A673 (cell line): Measurements from ENCODE around the gene DOCK8.

Experiments
- EZH2 ChIP-seq: fragments of 200-600 bp; sonication (generic); IDR thresholded peaks from 2 replicates; pipeline ENCODE4 v1.6.1; 2017; ENCODE audit warnings: borderline replicate concordance, low read depth, mild to moderate bottlenecking, mixed read lengths, antibody characterized with exemption, low read length; ENCODE audit not compliant: poor library complexity, severe bottlenecking
- TF ChIP-seq, protein P1 (sequence below): fragments of 300-800, 200-600 bp; sonication (generic); conservative IDR thresholded peaks from 2 replicates; pipeline ENCODE4 v1.5.1; 2017; ENCODE audit warnings: low read depth, mild to moderate bottlenecking, antibody characterized with exemption, low read length, moderate library complexity, mixed read lengths

- TF ChIP-seq, protein P1, sequence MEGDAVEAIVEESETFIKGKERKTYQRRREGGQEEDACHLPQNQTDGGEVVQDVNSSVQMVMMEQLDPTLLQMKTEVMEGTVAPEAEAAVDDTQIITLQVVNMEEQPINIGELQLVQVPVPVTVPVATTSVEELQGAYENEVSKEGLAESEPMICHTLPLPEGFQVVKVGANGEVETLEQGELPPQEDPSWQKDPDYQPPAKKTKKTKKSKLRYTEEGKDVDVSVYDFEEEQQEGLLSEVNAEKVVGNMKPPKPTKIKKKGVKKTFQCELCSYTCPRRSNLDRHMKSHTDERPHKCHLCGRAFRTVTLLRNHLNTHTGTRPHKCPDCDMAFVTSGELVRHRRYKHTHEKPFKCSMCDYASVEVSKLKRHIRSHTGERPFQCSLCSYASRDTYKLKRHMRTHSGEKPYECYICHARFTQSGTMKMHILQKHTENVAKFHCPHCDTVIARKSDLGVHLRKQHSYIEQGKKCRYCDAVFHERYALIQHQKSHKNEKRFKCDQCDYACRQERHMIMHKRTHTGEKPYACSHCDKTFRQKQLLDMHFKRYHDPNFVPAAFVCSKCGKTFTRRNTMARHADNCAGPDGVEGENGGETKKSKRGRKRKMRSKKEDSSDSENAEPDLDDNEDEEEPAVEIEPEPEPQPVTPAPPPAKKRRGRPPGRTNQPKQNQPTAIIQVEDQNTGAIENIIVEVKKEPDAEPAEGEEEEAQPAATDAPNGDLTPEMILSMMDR: no peak
- no peak for TF ChIP-seq EZH2
Measured at GRCh38 chr9:441126-441525, 226.5 kb downstream of the DOCK8 start.
